ENCODE measurements around the gene SPATA2.

GRCh38 chr20:49913399-49914047 lies 1.8 kb downstream of the SPATA2 start:
- TF ChIP-seq CTCF (IDR thresholded peaks at IDR 0.05; ENCODE audit: control extremely low read depth in 1 of 3, insufficient read depth in 1 of 3, low read depth in 1 of 3, low read length in 3 of 3) (no peak), POLR2AphosphoS5 (IDR thresholded peaks at IDR 0.05; ENCODE audit: low read depth, low read length) (no peak), POLR2A (IDR thresholded peaks at IDR 0.05; ENCODE audit: control extremely low read depth in 1 of 2, low read depth in 2 of 2, low read length in 2 of 2) (no peak), RBBP5 (IDR thresholded peaks at IDR 0.05; ENCODE audit: borderline replicate concordance, low read depth, low read length) (no peak), HDAC2 (IDR thresholded peaks at IDR 0.05; ENCODE audit: borderline replicate concordance in 1 of 2, low read depth in 2 of 2, low read length in 2 of 2) (no peak), ATF2 (IDR thresholded peaks at IDR 0.05; ENCODE audit: low read length) (no peak), GTF2F1 (IDR thresholded peaks at IDR 0.05; ENCODE audit: borderline replicate concordance, low read depth, low read length) (no peak), ASH2L (IDR thresholded peaks at IDR 0.05; ENCODE audit: low read length) (no peak)

All from H1 (cell line).